ENCODE results near the gene SEC24C.

SEC24C gene

GRCh38 chr10:73803680-73804286, 59.6 kb downstream of the SEC24C start:
- Histone ChIP-seq H3K4me1 (ENCODE audit: low read length) (peaks cover 27% of the 10 kb centered on the region), H4K20me1 (ENCODE audit: insufficient read depth, low read length) (no peaks in the 10 kb centered on the region), H3K9ac (ENCODE audit: low read length) (peak overlapping the region; percentile 61; the same call in 1 of the 2 replicates), H3K4me2 (ENCODE audit: low read length) (peak overlapping the region; percentile 76), H3K36me3 (replicated peaks; ENCODE audit: low read depth, low read length) (peaks cover 35% of the 10 kb centered on the region), H3K4me3 (ENCODE audit: low read length) (no peak overlapping the region), H3K9me3 (ENCODE audit: insufficient read depth, low read length) (no peaks in the 10 kb centered on the region), H3K79me2 (ENCODE audit: low read length) (no peaks in the 10 kb centered on the region), H3K27me3 (ENCODE audit: low read depth, low read length) (no peaks in the 10 kb centered on the region), H2AFZ (ENCODE audit: low read depth, low read length) (no peak overlapping the region), H3K27ac (ENCODE audit: low read length) (peak overlapping the region; percentile 91)
- TF ChIP-seq EZH2phosphoT487 (IDR thresholded peaks at IDR 0.05; ENCODE audit: low read depth): no peak
- TF ChIP-seq CTCF (IDR thresholded peaks at IDR 0.05; ENCODE audit: low read depth, low read length): no peak

- Histone ChIP-seq H3K27me3 (ENCODE audit: low read depth, low read length) (no peaks in the 10 kb centered on the region), H3K36me3 (replicated peaks; ENCODE audit: low read depth, low read length) (peaks cover 39% of the 10 kb centered on the region), H3K9ac (ENCODE audit: low read length) (no peak overlapping the region), H3K79me2 (ENCODE audit: low read length) (peaks cover 8% of the 10 kb centered on the region), H3K9me3 (ENCODE audit: insufficient read depth, low read length) (no peaks in the 10 kb centered on the region), H3K4me1 (ENCODE audit: low read length) (peaks cover 31% of the 10 kb centered on the region), H3K27ac (ENCODE audit: low read length) (no peak overlapping the region), H2AFZ (ENCODE audit: low read depth, low read length) (no peak overlapping the region), H4K20me1 (ENCODE audit: insufficient read depth, low read length) (no peaks in the 10 kb centered on the region), H3K4me3 (ENCODE audit: low read length) (no peak overlapping the region), H3K4me2 (ENCODE audit: low read length) (no peak overlapping the region)
- no peak for TF ChIP-seq CTCF (IDR thresholded peaks at IDR 0.05; ENCODE audit: low read depth, low read length)
- TF ChIP-seq EZH2phosphoT487 (IDR thresholded peaks at IDR 0.05; ENCODE audit: low read depth): no peak
Measured at GRCh38 chr10:73806176-73806950, 62.2 kb downstream of the SEC24C start.

GRCh38 chr10:73807471-73807870, 63.3 kb downstream of the SEC24C start:
- H3K36me3 ChIP-seq (replicated peaks; ENCODE audit: low read depth, low read length): peaks cover 34% of the 10 kb centered on the region

More at GRCh38 chr10:73807471-73807870, 63.3 kb downstream of the SEC24C start:
- no peak overlapping the region for H3K4me2 ChIP-seq (ENCODE audit: low read length)
- no peak overlapping the region for H3K27ac ChIP-seq (ENCODE audit: low read length)
- no peak overlapping the region for H3K4me3 ChIP-seq (ENCODE audit: low read length)
- TF ChIP-seq EZH2phosphoT487 (IDR thresholded peaks at IDR 0.05; ENCODE audit: low read depth) (no peak), CTCF (IDR thresholded peaks at IDR 0.05; ENCODE audit: low read depth, low read length) (no peak)
- H3K79me2 ChIP-seq (ENCODE audit: low read length): peaks cover 8% of the 10 kb centered on the region
- peaks cover 33% of the 10 kb centered on the region for H3K4me1 ChIP-seq (ENCODE audit: low read length)
- no peak overlapping the region for H2AFZ ChIP-seq (ENCODE audit: low read depth, low read length)
- no peak overlapping the region for H3K9ac ChIP-seq (ENCODE audit: low read length)
- H4K20me1 ChIP-seq (ENCODE audit: insufficient read depth, low read length): no peaks in the 10 kb centered on the region
- no peaks in the 10 kb centered on the region for H3K27me3 ChIP-seq (ENCODE audit: low read depth, low read length)
- no peaks in the 10 kb centered on the region for H3K9me3 ChIP-seq (ENCODE audit: insufficient read depth, low read length)
